K562 (cell line): Measurements from ENCODE around the gene VPS11. TPM values are rescaled to one million over a fixed set of nuclear protein-coding genes. Genes with fewer than 3 reads are reported as not detected.

ENCODE experiments used
- BMI1 ChIP-seq: fragments of 150-350 bp; IDR thresholded peaks from 2 replicates; pipeline ENCODE4 v1.6.1; 2014; ENCODE audit warnings: low read length
- CREM ChIP-seq: IDR thresholded peaks from 2 replicates; pipeline ENCODE4 v1.6.1; 2014; ENCODE audit warnings: antibody characterized with exemption, low read depth
- E2F6 ChIP-seq, 2 experiments: IDR thresholded peaks; 2 replicates each; pipeline ENCODE4 v1.6.1; 2011; ENCODE audit warnings: borderline replicate concordance in 1 of 2, control low read depth in 1 of 2, low read depth in 1 of 2, low read length in 1 of 2, mild to moderate bottlenecking in 1 of 2, mixed read lengths in 1 of 2, moderate library complexity in 1 of 2; ENCODE audit not compliant: insufficient read depth in 1 of 2, insufficient read length in 1 of 2, poor library complexity in 1 of 2, severe bottlenecking in 1 of 2; ENCODE audit errors: extremely low read depth in 1 of 2
- MCM5 ChIP-seq: fragments of 450-650 bp; IDR thresholded peaks from 2 replicates; pipeline ENCODE4 v1.6.1; 2016; ENCODE audit warnings: low read depth
- PATZ1 ChIP-seq: fragments of 250-450 bp; sonication (Bioruptor Pico); IDR thresholded peaks from 2 replicates; pipeline ENCODE4 v1.5.0; 2020; ENCODE audit warnings: mild to moderate bottlenecking, borderline replicate concordance
- POLR3G ChIP-seq: IDR thresholded peaks from 2 replicates; pipeline ENCODE4 v1.6.1; 2011; ENCODE audit not compliant: insufficient read length, insufficient replicate concordance; ENCODE audit errors: extremely low read depth
- TEAD1 ChIP-seq, 2 experiments: fragments of 450-650 bp in 1 of 2; sonication (generic) in 1 of 2; formaldehyde crosslinking; IDR thresholded peaks; 2 replicates each; pipeline versions ENCODE4 v1.4.0 to v1.8.0; 2020 to 2022; ENCODE audit warnings: mild to moderate bottlenecking in 2 of 2, missing genetic modification reagents in 1 of 2
- ZBTB7A ChIP-seq: IDR thresholded peaks from 2 replicates; pipeline ENCODE4 v1.6.1; 2011; ENCODE audit warnings: low read depth, mild to moderate bottlenecking, low read length, moderate library complexity, borderline replicate concordance; ENCODE audit not compliant: control insufficient read depth
- ZNF316 ChIP-seq: fragments of 450-650 bp; IDR thresholded peaks from 2 replicates; pipeline ENCODE4 v1.6.1; 2016
- polyA plus RNA-seq, 8 experiments: library from polyadenylated mRNA; depleted of rRNA in 4 of 8; stranded (reverse) in 5 of 8; unstranded in 3 of 8; fragments of >200 nt; fragmentation: Nextera tagmentation in 2 of 8; fragmentation: Illumina TruSeq in 1 of 8; extraction: Ambion mirVana in 2 of 8; extraction: Trizol in 1 of 8; gene quantifications; 2 replicates each; pipeline versions ENCODE4 v1.2.1 to v1.2.3, GENCODE V29; 2011 to 2014; ENCODE audit warnings: inconsistent platforms in 1 of 8, missing spikeins in 1 of 8
- total RNA-seq, 7 experiments: library from RNA; depleted of rRNA in 6 of 7; stranded (reverse); fragments of >200 nt in 6 of 7; fragmentation: Illumina TruSeq in 2 of 7; extraction: Trizol in 2 of 7; gene quantifications; 2 replicates each; pipeline versions ENCODE4 v1.2.1 to v1.2.3, GENCODE V29; 2011 to 2021; ENCODE audit warnings: low replicate concordance in 1 of 7
- TF ChIP-seq, protein P1 (sequence below), 2 experiments: fragments of 450-650 bp in 1 of 2; sonication (generic) in 1 of 2; formaldehyde crosslinking in 1 of 2; IDR thresholded peaks in 1 of 2; conservative IDR thresholded peaks in 1 of 2; 2 replicates each; pipeline versions ENCODE4 v1.6.1 to v1.8.1; 2016 to 2023; ENCODE audit warnings: mild to moderate bottlenecking in 2 of 2, moderate library complexity in 2 of 2, inconsistent platforms in 1 of 2, missing genetic modification reagents in 1 of 2
- TF ChIP-seq, protein P2 (sequence below): sonication (generic); formaldehyde crosslinking; IDR thresholded peaks from 2 replicates; pipeline ENCODE4 v1.8.0; 2023; ENCODE audit warnings: missing genetic modification reagents, mild to moderate bottlenecking, borderline replicate concordance

Gene VPS11
- total and polyA plus RNA-seq, 9 of the 15 experiments (the other 6 are each of a cell fraction or from before 2014, with no cell fraction given), result 14.1 to 35.5 (median 27.5) TPM

- TF ChIP-seq PATZ1, result no peak
- TF ChIP-seq, protein P1, sequence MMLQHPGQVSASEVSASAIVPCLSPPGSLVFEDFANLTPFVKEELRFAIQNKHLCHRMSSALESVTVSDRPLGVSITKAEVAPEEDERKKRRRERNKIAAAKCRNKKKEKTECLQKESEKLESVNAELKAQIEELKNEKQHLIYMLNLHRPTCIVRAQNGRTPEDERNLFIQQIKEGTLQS (IDR thresholded peaks at IDR 0.05), result no peak
- TF ChIP-seq, protein P1 (CRISPR knock-in tag; conservative IDR thresholded peaks at IDR 0.05), result no peak
- TF ChIP-seq, protein P2, sequence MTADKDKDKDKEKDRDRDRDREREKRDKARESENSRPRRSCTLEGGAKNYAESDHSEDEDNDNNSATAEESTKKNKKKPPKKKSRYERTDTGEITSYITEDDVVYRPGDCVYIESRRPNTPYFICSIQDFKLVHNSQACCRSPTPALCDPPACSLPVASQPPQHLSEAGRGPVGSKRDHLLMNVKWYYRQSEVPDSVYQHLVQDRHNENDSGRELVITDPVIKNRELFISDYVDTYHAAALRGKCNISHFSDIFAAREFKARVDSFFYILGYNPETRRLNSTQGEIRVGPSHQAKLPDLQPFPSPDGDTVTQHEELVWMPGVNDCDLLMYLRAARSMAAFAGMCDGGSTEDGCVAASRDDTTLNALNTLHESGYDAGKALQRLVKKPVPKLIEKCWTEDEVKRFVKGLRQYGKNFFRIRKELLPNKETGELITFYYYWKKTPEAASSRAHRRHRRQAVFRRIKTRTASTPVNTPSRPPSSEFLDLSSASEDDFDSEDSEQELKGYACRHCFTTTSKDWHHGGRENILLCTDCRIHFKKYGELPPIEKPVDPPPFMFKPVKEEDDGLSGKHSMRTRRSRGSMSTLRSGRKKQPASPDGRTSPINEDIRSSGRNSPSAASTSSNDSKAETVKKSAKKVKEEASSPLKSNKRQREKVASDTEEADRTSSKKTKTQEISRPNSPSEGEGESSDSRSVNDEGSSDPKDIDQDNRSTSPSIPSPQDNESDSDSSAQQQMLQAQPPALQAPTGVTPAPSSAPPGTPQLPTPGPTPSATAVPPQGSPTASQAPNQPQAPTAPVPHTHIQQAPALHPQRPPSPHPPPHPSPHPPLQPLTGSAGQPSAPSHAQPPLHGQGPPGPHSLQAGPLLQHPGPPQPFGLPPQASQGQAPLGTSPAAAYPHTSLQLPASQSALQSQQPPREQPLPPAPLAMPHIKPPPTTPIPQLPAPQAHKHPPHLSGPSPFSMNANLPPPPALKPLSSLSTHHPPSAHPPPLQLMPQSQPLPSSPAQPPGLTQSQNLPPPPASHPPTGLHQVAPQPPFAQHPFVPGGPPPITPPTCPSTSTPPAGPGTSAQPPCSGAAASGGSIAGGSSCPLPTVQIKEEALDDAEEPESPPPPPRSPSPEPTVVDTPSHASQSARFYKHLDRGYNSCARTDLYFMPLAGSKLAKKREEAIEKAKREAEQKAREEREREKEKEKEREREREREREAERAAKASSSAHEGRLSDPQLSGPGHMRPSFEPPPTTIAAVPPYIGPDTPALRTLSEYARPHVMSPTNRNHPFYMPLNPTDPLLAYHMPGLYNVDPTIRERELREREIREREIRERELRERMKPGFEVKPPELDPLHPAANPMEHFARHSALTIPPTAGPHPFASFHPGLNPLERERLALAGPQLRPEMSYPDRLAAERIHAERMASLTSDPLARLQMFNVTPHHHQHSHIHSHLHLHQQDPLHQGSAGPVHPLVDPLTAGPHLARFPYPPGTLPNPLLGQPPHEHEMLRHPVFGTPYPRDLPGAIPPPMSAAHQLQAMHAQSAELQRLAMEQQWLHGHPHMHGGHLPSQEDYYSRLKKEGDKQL (CRISPR knock-in tag), result no peak
- TF ChIP-seq E2F6 (IDR thresholded peaks at IDR 0.05; ENCODE audit: borderline replicate concordance in 1 of 2, extremely low read depth in 1 of 2, insufficient read depth in 1 of 2, insufficient read length in 1 of 2, low read depth in 1 of 2, low read length in 1 of 2, poor library complexity in 1 of 2, severe bottlenecking in 1 of 2), result peak; percentile 99
- TF ChIP-seq BMI1, result no peak
- TF ChIP-seq ZBTB7A, result peak; percentile 5; the same call in 1 of the 2 replicates
- no peak for TF ChIP-seq MCM5
- no peak for TF ChIP-seq ZNF316
- peak; percentile 90 for TF ChIP-seq CREM
- peak; percentile 61 to 97; a peak in 3 of 4 replicates for TF ChIP-seq TEAD1 (CRISPR knock-in tag; IDR thresholded peaks at IDR 0.05)
- no peak for TF ChIP-seq POLR3G
These were observed 37.1 kb upstream of the VPS11 start, which contains the start of gene SLC37A4 (continued) for GRCh38 chr11:119030329-119031047.
